K562 (cell line): ENCODE measurements around the gene PGGHG. TPM values are rescaled to one million over a fixed set of nuclear protein-coding genes. Genes with fewer than 3 reads are reported as not detected.

Source experiments
- ATAC-seq: fragments of 200-7000 bp; cut with Tn5 transposase; 3 replicates; pipeline ENCODE4 v1.9.1; 2020; ENCODE audit warnings: moderate library complexity
- BruUV-seq: library from RNA; stranded (reverse); fragments of 400-500 nt; replicated peaks from 2 replicates; lab custom pipeline; 2021; lab: Mats Ljungman, UMichigan
- CTCF ChIA-PET: fragments of 300-600 bp; formaldehyde crosslinking; extraction: SDS; loops from one replicate; lab custom pipeline; 2021; ENCODE audit warnings: low intra/inter-chr PET ratio; lab: Yijun Ruan, JAX
- POLR2A ChIA-PET: fragments of 300-600, 350-650 bp; sonication (Branson Sonifier 250); formaldehyde crosslinking; extraction: SDS; loops from one replicate; lab custom pipeline; 2021; ENCODE audit warnings: antibody characterized with exemption, inconsistent platforms; lab: Yijun Ruan, JAX
- DNase-seq, 4 experiments: peaks; one replicate each; pipeline versions ENCODE4 v3.0.0 to v3.0.0-alpha.2; 2011 to 2018; ENCODE audit warnings: low spot score in 3 of 4, mixed read lengths in 3 of 4; ENCODE audit errors: extremely low read depth in 1 of 4
- FAIRE-seq: peaks from 2 replicates; lab custom pipeline; 2011; peaks lifted over from hg19 to GRCh38; lab: Jason Lieb, UNC
- H2AFZ ChIP-seq: 2 replicates; pipeline ENCODE4 v1.6.0; 2011; ENCODE audit warnings: low read depth, low read length, control low read depth, inconsistent platforms
- H3K27ac ChIP-seq: fragments of 200-600 bp; 3 replicates; pipeline ENCODE4 v1.8.0; 2011; ENCODE audit warnings: low read depth, mild to moderate bottlenecking, control low read depth, inconsistent platforms, low read length, moderate library complexity, mixed read lengths; ENCODE audit errors: extremely low read depth
- H3K27me3 ChIP-seq, 2 experiments: fragments of 300-600 bp in 1 of 2; 2 replicates in 1 of 2; 3 replicates in 1 of 2; pipeline versions ENCODE4 v1.6.0 to v1.8.0; 2011; ENCODE audit warnings: inconsistent platforms in 2 of 2, low read length in 2 of 2, mild to moderate bottlenecking in 1 of 2, mixed read lengths in 1 of 2, moderate library complexity in 1 of 2; ENCODE audit not compliant: control insufficient read depth in 2 of 2, insufficient read depth in 2 of 2
- H3K36me3 ChIP-seq: fragments of 300-600 bp; 3 replicates; pipeline ENCODE4 v1.8.0; 2011; ENCODE audit warnings: mild to moderate bottlenecking, low read length, inconsistent platforms; ENCODE audit not compliant: control insufficient read depth, insufficient read depth
- H3K4me1 ChIP-seq, 2 experiments: fragments of 200-600 bp in 1 of 2; replicated peaks in 1 of 2; 2 replicates in 1 of 2; 3 replicates in 1 of 2; pipeline versions ENCODE4 v1.5.1 to v1.8.0; 2011; ENCODE audit warnings: inconsistent platforms in 2 of 2, low read length in 2 of 2, mild to moderate bottlenecking in 1 of 2, mixed read lengths in 1 of 2, moderate library complexity in 1 of 2; ENCODE audit not compliant: control insufficient read depth in 2 of 2, insufficient read depth in 2 of 2
- H3K4me2 ChIP-seq: 2 replicates; pipeline ENCODE4 v1.6.1; 2011; ENCODE audit warnings: low read length, control low read depth, inconsistent platforms, mixed read lengths; ENCODE audit not compliant: insufficient read depth
- H3K4me3 ChIP-seq: fragments of 200-600 bp; sonication (generic), shearing (Covaris generic); 2 replicates; pipeline ENCODE4 v1.5.1; 2016; ENCODE audit warnings: control low read depth, inconsistent platforms
- H3K79me2 ChIP-seq: fragments of 200-600 bp; 3 replicates; pipeline ENCODE4 v1.8.0; 2011; ENCODE audit warnings: low read length, inconsistent platforms; ENCODE audit not compliant: control insufficient read depth, insufficient read depth
- H3K9ac ChIP-seq, 2 experiments: 2 replicates each; pipeline versions ENCODE4 v1.6.0 to v1.6.1; 2011; ENCODE audit warnings: low read depth in 2 of 2, low read length in 2 of 2, control low read depth in 1 of 2, inconsistent platforms in 1 of 2, mild to moderate bottlenecking in 1 of 2, mixed read lengths in 1 of 2; ENCODE audit not compliant: insufficient read depth in 1 of 2
- H3K9me1 ChIP-seq: one replicate; pipeline ENCODE4 v1.6.0; 2011; ENCODE audit warnings: inconsistent platforms, mild to moderate bottlenecking, low read length, moderate library complexity; ENCODE audit not compliant: control insufficient read depth, insufficient read depth
- H3K9me3 ChIP-seq: replicated peaks from 2 replicates; pipeline ENCODE4 v1.5.1; 2011; ENCODE audit warnings: low read depth, low read length, inconsistent platforms; ENCODE audit not compliant: control insufficient read depth, insufficient read depth
- H4K20me1 ChIP-seq: replicated peaks from 2 replicates; pipeline ENCODE4 v1.6.1; 2011; ENCODE audit warnings: low read length, inconsistent platforms, mixed read lengths; ENCODE audit not compliant: control insufficient read depth, insufficient read depth
- ARID1B ChIP-seq: fragments of 450-650 bp; IDR thresholded peaks from 2 replicates; pipeline ENCODE4 v1.6.1; 2016; ENCODE audit warnings: antibody characterized with exemption, mild to moderate bottlenecking, inconsistent platforms
- BRCA1 ChIP-seq, 2 experiments: fragments of 450-650 bp in 1 of 2; sonication (generic) in 1 of 2; formaldehyde crosslinking in 1 of 2; IDR thresholded peaks; 2 replicates each; pipeline versions ENCODE4 v1.5.0 to v1.6.1; 2017 to 2020; ENCODE audit warnings: mild to moderate bottlenecking in 1 of 2, missing genetic modification reagents in 1 of 2
- CBX5 ChIP-seq: IDR thresholded peaks from 2 replicates; pipeline ENCODE4 v1.6.1; 2014; ENCODE audit warnings: low read depth, borderline replicate concordance
- HDAC6 ChIP-seq: IDR thresholded peaks from 2 replicates; pipeline ENCODE4 v1.6.1; 2012; ENCODE audit warnings: low read depth, mild to moderate bottlenecking, control low read depth, inconsistent platforms, low read length, moderate library complexity
- HDGF ChIP-seq: fragments of 450-650 bp; IDR thresholded peaks from 2 replicates; pipeline ENCODE4 v1.6.1; 2016
- KDM5B ChIP-seq: fragments of 200-600 bp; sonication (generic); IDR thresholded peaks from 2 replicates; pipeline ENCODE4 v1.6.1; 2012; ENCODE audit warnings: low read depth, mild to moderate bottlenecking, moderate library complexity, low read length, control low read depth, inconsistent platforms; ENCODE audit not compliant: insufficient replicate concordance
- KLF16 ChIP-seq: IDR thresholded peaks from 2 replicates; pipeline ENCODE4 v1.6.1; 2016; ENCODE audit warnings: antibody characterized with exemption
- MCM7 ChIP-seq, 2 experiments: fragments of 450-650 bp; IDR thresholded peaks; 2 replicates each; pipeline ENCODE4 v1.6.1; 2016 to 2018
- MIER1 ChIP-seq: fragments of 450-650 bp; IDR thresholded peaks from 2 replicates; pipeline ENCODE4 v1.6.1; 2016; ENCODE audit warnings: antibody characterized with exemption, mild to moderate bottlenecking, low read depth
- MTA3 ChIP-seq: fragments of 450-650 bp; formaldehyde crosslinking; IDR thresholded peaks from 2 replicates; pipeline ENCODE4 v1.6.1; 2017; ENCODE audit warnings: mild to moderate bottlenecking, borderline replicate concordance
- NR4A1 ChIP-seq, 2 experiments: fragments of 250-450 bp in 1 of 2; fragments of 450-650 bp in 1 of 2; sonication (Bioruptor Pico) in 1 of 2; IDR thresholded peaks; 2 replicates each; pipeline versions ENCODE4 v1.4.0 to v1.6.1; 2016 to 2020; ENCODE audit warnings: mild to moderate bottlenecking in 2 of 2, missing compliant biosample characterization in 1 of 2, missing genetic modification characterization in 1 of 2, moderate library complexity in 1 of 2
- POLR2G ChIP-seq: fragments of 200-400 bp; formaldehyde crosslinking; IDR thresholded peaks from 2 replicates; pipeline ENCODE4 v1.6.1; 2017; ENCODE audit warnings: low read depth, mild to moderate bottlenecking, antibody characterized with exemption, low read length, moderate library complexity
- PURB ChIP-seq: sonication (generic); formaldehyde crosslinking; IDR thresholded peaks from 2 replicates; pipeline ENCODE4 v1.9.0; 2021; ENCODE audit warnings: low read depth, mild to moderate bottlenecking, missing genetic modification reagents
- RBM14 ChIP-seq: fragments of 200-400 bp; formaldehyde crosslinking; IDR thresholded peaks from 2 replicates; pipeline ENCODE4 v1.6.1; 2018; ENCODE audit warnings: low read depth, mild to moderate bottlenecking, low read length, moderate library complexity, borderline replicate concordance; ENCODE audit not compliant: insufficient read depth
- RHOXF2B ChIP-seq: fragments of 250-450 bp; sonication (Bioruptor Pico); conservative IDR thresholded peaks from 2 replicates; pipeline ENCODE4 v1.5.1; 2021
- SNAPC5 ChIP-seq: fragments of 250-450 bp; sonication (Bioruptor Pico); IDR thresholded peaks from 2 replicates; pipeline ENCODE4 v1.8.0; 2021; ENCODE audit warnings: moderate library complexity, mild to moderate bottlenecking, inconsistent platforms
- SUPT5H ChIP-seq: fragments of 450-650 bp; IDR thresholded peaks from 2 replicates; pipeline ENCODE4 v1.6.1; 2016
- TAF15 ChIP-seq: fragments of 200-400 bp; formaldehyde crosslinking; IDR thresholded peaks from 2 replicates; pipeline ENCODE4 v1.6.1; 2017; ENCODE audit warnings: mild to moderate bottlenecking, low read depth, low read length, moderate library complexity
- TCF3 ChIP-seq: sonication (generic); formaldehyde crosslinking; IDR thresholded peaks from 2 replicates; pipeline ENCODE4 v1.4.0; 2020; ENCODE audit warnings: mild to moderate bottlenecking, missing genetic modification reagents
- TEAD1 ChIP-seq, 2 experiments: fragments of 450-650 bp in 1 of 2; sonication (generic) in 1 of 2; formaldehyde crosslinking; IDR thresholded peaks; 2 replicates each; pipeline versions ENCODE4 v1.4.0 to v1.8.0; 2020 to 2022; ENCODE audit warnings: mild to moderate bottlenecking in 2 of 2, missing genetic modification reagents in 1 of 2
- ZBTB2 ChIP-seq: fragments of 450-650 bp; IDR thresholded peaks from 2 replicates; pipeline ENCODE4 v1.6.1; 2016; ENCODE audit warnings: antibody characterized with exemption
- ZFP30 ChIP-seq: fragments of 250-450 bp; sonication (Bioruptor Pico); IDR thresholded peaks from 2 replicates; pipeline ENCODE4 v1.8.0; 2022; ENCODE audit warnings: moderate library complexity, mild to moderate bottlenecking, inconsistent platforms, borderline replicate concordance
- ZNF24 ChIP-seq: fragments of 450-650 bp; IDR thresholded peaks from 2 replicates; pipeline ENCODE4 v1.6.1; 2016
- ZNF3 ChIP-seq: fragments of 250-450 bp; sonication (Bioruptor Pico); IDR thresholded peaks from 2 replicates; pipeline ENCODE4 v1.5.0; 2021; ENCODE audit warnings: mild to moderate bottlenecking, moderate library complexity
- ZNF431 ChIP-seq: sonication (generic); formaldehyde crosslinking; IDR thresholded peaks from 2 replicates; pipeline ENCODE4 v1.8.0; 2022; ENCODE audit warnings: mild to moderate bottlenecking, missing genetic modification reagents
- WGBS: fragments of 100-300 bp; shearing (Covaris generic); methylation state at CpG from one replicate; pipeline ENCODE4 v1.1.6; 2016; ENCODE audit warnings: low coverage, mixed read lengths; ENCODE audit not compliant: insufficient coverage; ENCODE audit errors: missing lambda C conversion rate; 5-methylcytosine and 5-hydroxymethylcytosine counted together
- in situ Hi-C: fragments of 300-500 bp; cut with MboI; formaldehyde crosslinking; loops from 4 replicates; pipeline ENCODE4 v1.15.0; 2018; ENCODE audit warnings: inconsistent platforms, mixed read lengths
- intact Hi-C: fragments of 100-400 bp; cut with micrococcal nuclease; formaldehyde crosslinking; loops from 2 replicates; pipeline ENCODE4 v1.14.2; 2022
- polyA plus RNA-seq, 8 experiments: library from polyadenylated mRNA; depleted of rRNA in 4 of 8; stranded (reverse) in 5 of 8; unstranded in 3 of 8; fragments of >200 nt; fragmentation: Nextera tagmentation in 2 of 8; fragmentation: Illumina TruSeq in 1 of 8; extraction: Ambion mirVana in 2 of 8; extraction: Trizol in 1 of 8; gene quantifications; 2 replicates each; pipeline versions ENCODE4 v1.2.1 to v1.2.3, GENCODE V29; 2011 to 2014; ENCODE audit warnings: inconsistent platforms in 1 of 8, missing spikeins in 1 of 8
- total RNA-seq, 7 experiments: library from RNA; depleted of rRNA in 6 of 7; stranded (reverse); fragments of >200 nt in 6 of 7; fragmentation: Illumina TruSeq in 2 of 7; extraction: Trizol in 2 of 7; gene quantifications; 2 replicates each; pipeline versions ENCODE4 v1.2.1 to v1.2.3, GENCODE V29; 2011 to 2021; ENCODE audit warnings: low replicate concordance in 1 of 7

The PGGHG gene
- total and polyA plus RNA-seq, 9 of the 15 experiments (the other 6 are each of a cell fraction or from before 2014, with no cell fraction given): 0.38 to 85.1 (median 18.1) TPM

GRCh38 chr11:297051-297585 is 8.2 kb downstream of the PGGHG start:
- in situ Hi-C loops: no loop called here
- Histone ChIP-seq H3K9me1 (no peaks in the 10 kb centered on the region), H3K27me3 (no peaks in the 10 kb centered on the region), H3K4me2 (peak overlapping the region; percentile 53), H3K36me3 (peaks cover 38% of the 10 kb centered on the region; the same call in 2 of the 3 replicates), H3K27ac (peak overlapping the region; percentile 69; the same call in 2 of the 3 replicates), H4K20me1 (no peaks in the 10 kb centered on the region), H3K4me1 (peaks cover 19 to 78% of the 10 kb centered on the region in 2 experiments), H3K9me3 (no peaks in the 10 kb centered on the region), H3K4me3 (no peak overlapping the region), H2AFZ (no peak overlapping the region), H3K79me2 (no peaks in the 10 kb centered on the region), H3K9ac (peak overlapping the region in 1 of 2 experiments; percentile 81; a peak in 2 of 4 replicates)
- ATAC-seq: peak; percentile 19
- FAIRE-seq: no peak
- 60% methylated on average over 9 of the region's 13 CpGs for WGBS
- DNase-seq: no peak
- CTCF ChIA-PET: no interaction called here
- POLR2A ChIA-PET: interaction anchor here (1.0 kb wide), 1 partner anchor 13 kb away, joined by 4 read pairs; no protein-coding TSS in a partner anchor
- no TSS peak for BruUV-seq
- intact Hi-C loops: no loop called here
- no peak for TF ChIP-seq HDAC6
- TF ChIP-seq RHOXF2B (CRISPR knock-in tag): no peak
- TF ChIP-seq CBX5: no peak
- TF ChIP-seq ZNF24: no peak
- TF ChIP-seq KDM5B: peak; percentile 21
- TF ChIP-seq TEAD1 (CRISPR knock-in tag; IDR thresholded peaks at IDR 0.05): 0 out of 4 replicates have a peak, but pooled peaks of 1 of the 2 experiments have one; percentile 1
- no peak for TF ChIP-seq KLF16
- no peak for TF ChIP-seq ZNF431 (CRISPR knock-in tag)
- TF ChIP-seq POLR2G: peak; percentile 15; the same call in 1 of the 2 replicates
- TF ChIP-seq MCM7 (IDR thresholded peaks at IDR 0.05): no peak
- no peak for TF ChIP-seq SNAPC5 (CRISPR knock-in tag)
- TF ChIP-seq MTA3: no peak
- TF ChIP-seq MIER1: no peak
- no peak for TF ChIP-seq HDGF
- no peak for TF ChIP-seq BRCA1 (IDR thresholded peaks at IDR 0.05)
- no peak for TF ChIP-seq BRCA1 (CRISPR knock-in tag; IDR thresholded peaks at IDR 0.05)
- no peak for TF ChIP-seq NR4A1 (CRISPR knock-in tag; IDR thresholded peaks at IDR 0.05)
- no peak for TF ChIP-seq NR4A1 (tag; IDR thresholded peaks at IDR 0.05)
- no peak for TF ChIP-seq ZFP30 (CRISPR knock-in tag)
- no peak for TF ChIP-seq TAF15
- TF ChIP-seq ARID1B: no peak
- no peak for TF ChIP-seq PURB (CRISPR knock-in tag)
- TF ChIP-seq SUPT5H: 0 out of 2 replicates have a peak, but pooled peaks have one; percentile 4
- no peak for TF ChIP-seq RBM14
- TF ChIP-seq TCF3 (CRISPR knock-in tag): no peak
- no peak for TF ChIP-seq ZNF3 (CRISPR knock-in tag)
- no peak for TF ChIP-seq ZBTB2
